22Rv1 (cell line): Measurements from ENCODE around the gene ABCC4.

ENCODE experiments used
- H3K27ac ChIP-seq: fragments of 450-650 bp; 2 replicates; pipeline ENCODE4 v1.5.1; 2017
- CTCF ChIP-seq: fragments of 450-650 bp; IDR thresholded peaks from 2 replicates; pipeline ENCODE4 v1.5.1; 2017; ENCODE audit warnings: mild to moderate bottlenecking
- ZFX ChIP-seq: fragments of 450-650 bp; IDR thresholded peaks from 2 replicates; pipeline ENCODE4 v1.6.1; 2017; ENCODE audit warnings: antibody characterized with exemption, borderline replicate concordance

ABCC4 gene

GRCh38 chr13:95256091-95256490, 45.2 kb downstream of the ABCC4 start:
- no peak overlapping the region for H3K27ac ChIP-seq
- no peak for TF ChIP-seq ZFX
- no peak for TF ChIP-seq CTCF

- H3K27ac ChIP-seq = no peak overlapping the region
- no peak for TF ChIP-seq ZFX
- TF ChIP-seq CTCF = no peak
Observed at GRCh38 chr13:95255072-95255732, 46.0 kb downstream of the ABCC4 start.

- no peak for TF ChIP-seq ZFX
- no peak for TF ChIP-seq CTCF
- no peak overlapping the region for H3K27ac ChIP-seq
Observed at GRCh38 chr13:95254339-95254738, 46.9 kb downstream of the ABCC4 start.

- no peak overlapping the region for H3K27ac ChIP-seq
- TF ChIP-seq ZFX = no peak
- no peak for TF ChIP-seq CTCF
Observed at GRCh38 chr13:95253033-95253432, 48.2 kb downstream of the ABCC4 start.

- no peak overlapping the region for H3K27ac ChIP-seq
- no peak for TF ChIP-seq CTCF
- no peak for TF ChIP-seq ZFX
Observed at GRCh38 chr13:95251641-95252040, 49.6 kb downstream of the ABCC4 start.

- no peak overlapping the region for H3K27ac ChIP-seq
- TF ChIP-seq ZFX (no peak), CTCF (no peak)
Observed at GRCh38 chr13:95250961-95251360, 50.3 kb downstream of the ABCC4 start.

- TF ChIP-seq ZFX (no peak), CTCF (no peak)
- H3K27ac ChIP-seq = no peak overlapping the region
Observed at GRCh38 chr13:95248953-95249352, 52.3 kb downstream of the ABCC4 start.
